Measurements from ENCODE around the gene GPR27. TPM values are rescaled to one million over a fixed set of nuclear protein-coding genes. Genes with fewer than 3 reads are reported as not detected.

Gene GPR27, protein sequence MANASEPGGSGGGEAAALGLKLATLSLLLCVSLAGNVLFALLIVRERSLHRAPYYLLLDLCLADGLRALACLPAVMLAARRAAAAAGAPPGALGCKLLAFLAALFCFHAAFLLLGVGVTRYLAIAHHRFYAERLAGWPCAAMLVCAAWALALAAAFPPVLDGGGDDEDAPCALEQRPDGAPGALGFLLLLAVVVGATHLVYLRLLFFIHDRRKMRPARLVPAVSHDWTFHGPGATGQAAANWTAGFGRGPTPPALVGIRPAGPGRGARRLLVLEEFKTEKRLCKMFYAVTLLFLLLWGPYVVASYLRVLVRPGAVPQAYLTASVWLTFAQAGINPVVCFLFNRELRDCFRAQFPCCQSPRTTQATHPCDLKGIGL
- 4.0 and 6.2 TPM in 2 replicates for total RNA-seq

GRCh38 chr3:71753701-71754609, at the start of gene GPR27:
Gene GPR27 (plus strand): TSS chr3:71753855. CDS start chr3:71754050, 195 bp downstream.
- DNase-seq (ENCODE audit: low read depth), result no peak

GRCh38 chr3:71704915-71705314, 48.7 kb upstream of the GPR27 start:
- no peak for DNase-seq (ENCODE audit: low read depth)

DNA sequence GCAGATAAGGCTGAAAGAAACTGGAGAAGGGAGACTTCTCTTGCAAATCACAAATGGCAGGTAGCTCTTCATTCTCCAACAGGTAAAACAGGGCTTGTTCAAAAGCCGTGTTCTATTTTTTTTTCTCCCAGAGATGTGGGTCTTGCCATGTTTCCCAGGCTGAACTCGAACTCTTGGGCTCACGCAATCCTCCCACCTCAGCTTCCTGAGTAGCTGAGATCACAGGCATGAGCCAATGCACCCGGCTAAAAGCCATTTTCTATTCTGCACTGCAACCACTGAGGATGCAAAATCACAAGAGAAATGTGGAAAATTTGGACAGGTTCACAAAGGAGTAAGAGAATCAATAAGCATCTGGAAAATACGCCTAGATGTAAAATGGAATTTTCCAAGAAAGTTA, 48.0 kb upstream of the GPR27 start:
- no peak for DNase-seq (ENCODE audit: low read depth)

DNA sequence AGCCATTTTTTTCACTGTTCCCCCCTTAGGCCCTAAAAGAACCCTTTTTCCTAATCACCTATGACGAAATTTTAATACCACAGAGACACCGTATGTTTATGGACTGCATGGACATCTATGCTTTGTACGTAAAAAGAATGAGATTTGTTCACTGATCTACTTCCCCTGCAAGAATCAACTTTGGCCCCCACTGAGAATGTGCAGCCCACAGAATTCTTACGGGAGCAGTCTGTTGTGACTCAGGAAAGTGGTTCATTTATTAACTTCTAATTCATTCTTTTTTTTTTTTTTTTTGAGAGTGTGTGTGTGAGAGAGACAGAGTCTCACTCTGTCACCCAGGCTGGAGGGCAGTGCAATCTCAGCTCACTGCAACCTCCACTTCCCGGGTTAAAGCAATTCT, 46.1 kb upstream of the GPR27 start:
- peak; percentile 98 for DNase-seq (ENCODE audit: low read depth)

DNA sequence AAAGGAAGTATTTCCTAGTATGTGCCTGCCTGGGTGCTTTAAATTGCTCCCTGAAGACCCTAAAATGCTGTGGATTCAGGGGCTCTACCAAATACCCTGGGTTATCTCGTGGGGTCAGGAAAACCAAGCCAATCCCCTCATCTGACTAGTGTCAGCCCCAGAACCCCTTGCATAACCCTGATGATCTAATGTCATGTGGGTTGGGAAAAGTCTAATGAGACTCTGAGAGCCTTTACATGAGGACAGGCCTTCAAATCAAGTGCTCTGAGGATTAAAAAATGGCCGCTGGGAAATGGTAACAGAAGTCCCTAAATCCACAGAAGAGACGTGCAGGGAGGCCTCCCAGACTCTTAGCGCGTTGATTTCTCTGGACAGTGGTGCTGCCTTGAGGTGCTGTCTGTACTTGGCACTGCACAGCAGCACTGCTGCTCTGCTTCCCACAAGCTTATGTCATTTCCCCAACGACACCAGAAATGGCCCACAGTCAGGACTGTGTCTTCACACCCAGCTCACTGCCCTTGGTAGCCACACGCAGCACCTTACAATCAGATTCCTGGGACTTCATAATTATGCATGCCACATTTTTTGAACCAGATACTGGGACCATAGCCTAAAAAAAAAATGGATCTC, 45.1 kb upstream of the GPR27 start:
- DNase-seq (ENCODE audit: low read depth), result peak; percentile 40

GRCh38 chr3:71709908-71710511, 43.6 kb upstream of the GPR27 start:
- no peak for DNase-seq (ENCODE audit: low read depth)

DNA sequence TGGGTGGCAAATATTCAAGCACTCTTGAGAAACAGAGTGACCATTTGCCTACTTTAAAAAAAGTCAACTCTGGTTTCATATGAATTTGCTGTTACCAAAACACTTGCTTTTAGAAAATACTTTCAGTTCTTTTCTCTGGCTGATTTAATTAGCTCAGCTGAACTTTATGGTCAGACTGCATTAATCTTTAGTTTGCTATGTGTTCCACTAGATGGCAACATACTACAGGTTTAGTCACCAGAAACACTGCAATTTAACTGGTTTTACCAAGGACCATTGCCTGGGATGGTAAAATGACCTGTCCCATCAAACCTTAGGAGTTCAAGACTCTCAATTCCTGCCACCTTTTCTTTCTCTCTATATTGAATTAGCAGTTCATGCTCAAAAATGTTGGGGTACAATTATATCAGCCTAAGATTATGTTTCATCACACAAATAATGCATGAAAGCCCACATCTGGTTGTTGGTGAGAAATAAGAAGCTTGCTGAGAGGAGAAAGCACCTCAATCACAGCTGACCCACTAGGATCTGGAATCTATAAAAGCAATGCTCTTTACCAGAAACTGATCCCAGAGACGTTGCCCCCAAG, 42.7 kb upstream of the GPR27 start:
- DNase-seq (ENCODE audit: low read depth), result peak; percentile 83

GRCh38 chr3:71713041-71713440, 40.6 kb upstream of the GPR27 start:
- DNase-seq (ENCODE audit: low read depth), result peak; percentile 53

- DNase-seq (ENCODE audit: low read depth), result no peak
These were observed 39.1 kb upstream of the GPR27 start for GRCh38 chr3:71714595-71714994.

DNA sequence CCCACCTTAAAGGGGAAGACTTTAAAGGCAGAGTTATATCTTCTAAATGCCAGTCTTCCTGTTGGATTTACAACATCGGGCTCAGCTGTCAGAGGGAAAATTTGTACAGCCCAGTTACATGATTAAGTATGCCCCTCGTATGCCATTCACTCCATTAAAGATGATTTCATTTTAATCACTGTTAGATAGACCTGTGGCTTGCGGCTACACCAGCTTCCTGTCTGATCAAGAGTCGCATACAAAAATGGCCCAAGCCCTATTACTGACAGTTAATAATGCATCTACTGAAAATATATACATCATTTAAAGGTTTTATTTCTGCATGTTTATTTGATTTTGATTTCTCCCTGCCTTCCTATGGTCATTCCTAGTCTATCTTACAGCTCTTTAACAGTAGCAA, 35.6 kb upstream of the GPR27 start:
- DNase-seq (ENCODE audit: low read depth), result no peak

GRCh38 chr3:71721002-71721401, 32.7 kb upstream of the GPR27 start:
- no peak for DNase-seq (ENCODE audit: low read depth)

DNA sequence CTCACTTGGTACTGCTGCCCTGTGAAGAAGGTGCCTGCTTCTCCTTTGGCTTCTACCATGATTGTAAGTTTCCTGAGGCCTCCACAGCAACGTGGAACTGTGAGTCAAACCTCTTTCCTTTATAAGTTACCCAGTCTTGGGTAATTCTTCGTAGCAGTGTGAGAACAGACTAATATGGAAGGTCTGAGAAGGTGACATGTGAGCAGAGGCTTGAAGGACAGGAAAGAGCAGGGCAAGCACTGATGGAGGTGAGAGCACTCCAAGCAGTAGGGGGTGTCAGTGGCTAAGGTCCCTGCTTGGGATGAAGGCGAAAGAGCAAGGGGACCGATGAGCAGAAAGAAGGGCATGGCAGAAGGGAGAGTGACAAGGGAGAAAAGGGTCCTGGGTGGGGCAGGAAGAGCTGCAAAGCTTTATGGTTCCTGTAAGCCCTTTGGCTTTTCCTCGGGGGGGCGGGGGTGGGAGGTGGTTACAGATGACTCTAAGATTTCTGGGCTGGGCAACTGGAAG, 32.0 kb upstream of the GPR27 start:
- no peak for DNase-seq (ENCODE audit: low read depth)

DNA sequence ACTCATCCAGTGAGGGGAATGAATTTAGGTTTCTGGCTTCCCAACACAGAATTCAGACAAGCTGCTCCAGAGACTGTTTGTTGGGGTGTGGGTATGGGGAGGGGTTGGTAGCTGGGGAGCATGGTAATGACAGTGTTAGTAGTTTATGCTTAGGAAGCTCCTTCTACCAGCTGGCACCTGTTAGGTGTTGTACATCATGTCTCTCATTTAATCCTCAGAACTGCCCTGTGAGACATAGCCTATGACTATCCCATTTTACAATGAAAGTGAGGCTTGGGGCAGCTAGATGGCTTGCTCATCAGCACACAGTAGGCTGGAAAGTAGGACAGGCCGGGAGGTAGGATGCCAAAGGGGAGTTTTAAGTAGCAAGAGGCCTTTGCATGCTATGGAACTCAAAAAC, 31.0 kb upstream of the GPR27 start:
- DNase-seq (ENCODE audit: low read depth), result no peak

DNA sequence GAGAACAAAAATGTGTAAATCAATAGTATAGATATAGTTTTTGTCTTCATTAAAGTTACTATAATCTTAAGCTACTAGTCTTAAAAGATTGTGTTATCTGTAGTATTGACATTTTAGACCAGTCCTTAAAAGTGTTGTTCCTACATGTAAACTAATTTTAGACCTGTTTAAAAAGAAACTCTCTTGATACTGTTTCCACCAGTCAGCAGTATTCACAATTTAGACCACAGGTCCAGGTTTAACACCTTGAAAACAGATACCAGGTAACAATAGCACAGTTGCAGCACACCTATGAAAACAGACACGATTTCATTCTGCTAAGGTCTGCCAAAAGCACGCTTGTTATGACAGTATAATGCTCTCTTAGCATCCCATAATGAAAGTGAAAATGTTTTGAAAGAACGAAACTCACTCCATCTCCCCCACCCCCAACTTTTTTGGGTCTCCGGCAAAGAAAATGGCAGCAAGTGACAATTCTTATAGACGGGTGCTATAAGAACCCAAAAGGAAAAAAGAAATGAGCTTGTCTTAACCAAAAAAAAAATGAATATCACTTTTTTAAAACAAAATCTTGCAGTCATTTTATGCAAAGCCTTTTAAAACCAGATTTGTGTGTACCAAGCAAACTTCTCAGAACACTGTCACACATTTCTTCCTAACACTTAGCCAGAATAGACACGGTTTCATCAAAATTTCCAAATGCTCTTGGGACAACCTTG, 30.0 kb upstream of the GPR27 start:
- no peak for DNase-seq (ENCODE audit: low read depth)

DNA sequence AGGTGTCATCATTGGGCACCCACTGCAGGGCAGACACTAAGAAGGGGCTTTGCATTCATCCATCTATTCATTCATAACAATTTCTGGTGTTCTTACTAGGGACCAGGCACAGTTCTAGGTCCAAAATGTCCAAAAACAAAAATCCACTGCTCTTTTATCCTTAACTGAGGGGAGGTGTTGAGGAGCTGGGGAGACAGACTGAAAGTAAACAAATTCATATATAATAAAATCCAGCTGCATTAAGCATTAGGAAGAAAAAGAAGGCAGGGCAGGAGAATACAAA, 29.5 kb upstream of the GPR27 start:
- DNase-seq (ENCODE audit: low read depth), result no peak

- DNase-seq (ENCODE audit: low read depth), result no peak
These were observed 28.9 kb upstream of the GPR27 start for GRCh38 chr3:71724584-71725270.

GRCh38 chr3:71725271-71725991, 28.2 kb upstream of the GPR27 start, which contains the start of gene EIF4E3:
Gene EIF4E3 (minus strand): TSS chr3:71725402. CDS start chr3:71725367, 35 bp downstream.
- DNase-seq (ENCODE audit: low read depth), result no peak

DNA sequence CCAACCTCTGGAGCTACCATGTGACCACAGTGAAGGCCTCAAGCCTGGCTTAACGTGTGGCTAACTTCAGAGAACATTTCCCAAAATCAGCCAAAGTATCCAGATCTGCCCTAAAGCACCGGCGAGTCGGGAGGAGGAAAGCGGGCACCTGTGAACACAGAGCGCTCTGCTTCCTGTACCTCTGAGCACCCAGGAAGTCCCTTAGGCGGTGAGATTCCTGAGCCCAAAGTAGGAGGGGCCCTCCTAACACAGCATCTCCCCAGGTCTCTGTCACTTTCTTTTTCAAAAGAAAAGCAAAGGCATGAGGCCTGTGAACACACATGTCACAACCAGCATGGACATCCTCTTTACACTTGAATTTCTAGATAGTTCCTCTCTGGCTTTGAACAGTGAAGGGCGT, 27.5 kb upstream of the GPR27 start:
- DNase-seq (ENCODE audit: low read depth), result no peak

GRCh38 chr3:71728632-71729342, 24.9 kb upstream of the GPR27 start:
- peak; percentile 11 for DNase-seq (ENCODE audit: low read depth)

Data from renal cortical epithelial cell (primary cell).